Stromal cell of bone marrow (primary cell): Measurements from ENCODE around the gene EXOSC1.
A peak's percentile ranks its signal among the peaks of the same experiment; 100 is the strongest.
"Not testable (repeated sequence)": the region's sequence is repeated elsewhere in the genome, so short reads cannot be mapped to it uniquely, and the experiment has no call there.

Experiments used
- DNase-seq: peaks from one replicate; pipeline ENCODE4 v3.0.0-alpha.2; 2012; ENCODE audit warnings: low read depth

Gene EXOSC1

GRCh38 chr10:97407952-97408248 is 37.9 kb downstream of the EXOSC1 start:
- no peak for DNase-seq

- peak; percentile 53 for DNase-seq
Observed at GRCh38 chr10:97407211-97407951, 38.4 kb downstream of the EXOSC1 start.

GRCh38 chr10:97406483-97406882 is 39.3 kb downstream of the EXOSC1 start:
- not testable (repeated sequence) for DNase-seq

- no peak for DNase-seq
Observed at GRCh38 chr10:97406064-97406463, 39.7 kb downstream of the EXOSC1 start.

- DNase-seq: no peak
Observed at GRCh38 chr10:97404044-97404443, 41.8 kb downstream of the EXOSC1 start.

GRCh38 chr10:97401455-97401919 is 44.3 kb downstream of the EXOSC1 start:
- no peak for DNase-seq

GRCh38 chr10:97400665-97401454 is 44.9 kb downstream of the EXOSC1 start, which contains the start of gene RRP12:
Gene RRP12 (minus strand): TSS chr10:97401340. CDS start chr10:97401231, 109 bp downstream.
- DNase-seq: peak; percentile 100

GRCh38 chr10:97399843-97400545 is 45.8 kb downstream of the EXOSC1 start:
- DNase-seq: no peak

- no peak for DNase-seq
Observed at GRCh38 chr10:97396056-97396455, 49.8 kb downstream of the EXOSC1 start.

- DNase-seq: no peak
Observed at GRCh38 chr10:97393034-97393573, 52.7 kb downstream of the EXOSC1 start.

- DNase-seq: no peak
Observed at GRCh38 chr10:97390091-97390490, 55.7 kb downstream of the EXOSC1 start.

GRCh38 chr10:97388152-97388551 is 57.7 kb downstream of the EXOSC1 start:
- no peak for DNase-seq
